ENCODE results near the gene PPP2R2C. TPM values are rescaled to one million over a fixed set of nuclear protein-coding genes. Genes with fewer than 3 reads are reported as not detected.

PPP2R2C gene
- total RNA-seq, 1 experiment from 2014 or later, result 32.9 TPM

DNA sequence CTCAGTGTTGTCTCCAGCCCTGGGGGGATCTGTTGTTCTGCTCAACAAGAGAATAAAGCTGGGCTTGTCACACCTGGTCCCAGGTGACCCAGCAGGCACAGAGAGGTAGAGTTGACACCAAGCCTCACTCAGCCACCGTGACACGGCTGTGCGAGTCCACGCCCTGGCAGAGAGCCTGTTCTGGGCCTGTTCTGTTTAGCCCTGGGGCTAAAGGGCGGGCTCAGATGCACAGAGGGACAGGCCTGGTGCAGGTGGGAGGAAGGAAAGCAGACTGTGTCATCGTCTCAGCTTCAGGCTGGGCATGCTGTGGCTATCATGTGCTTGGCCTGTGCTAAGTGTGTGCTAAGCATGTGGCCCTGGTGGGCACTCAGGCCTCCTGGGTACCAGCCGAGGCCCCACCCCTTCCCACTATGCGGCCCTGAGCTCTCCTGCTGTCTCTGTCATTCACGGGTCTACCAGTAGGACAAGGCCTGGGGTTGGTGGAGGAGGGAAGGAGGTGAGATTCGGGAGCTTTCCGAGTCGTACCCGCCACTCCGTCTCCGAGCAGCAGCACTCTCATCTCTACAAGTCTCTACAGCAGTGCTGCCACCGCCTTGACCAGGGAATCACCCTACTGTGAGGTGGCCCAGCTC is 191.9 kb downstream of the PPP2R2C start:
- Histone ChIP-seq H3K9me2 (ENCODE audit: insufficient read depth) (no peaks in the 10 kb centered on the region), H3K9me3 (ENCODE audit: control insufficient read depth in 1 of 2, insufficient read depth in 1 of 2, low read depth in 1 of 2, low read length in 2 of 2) (no peaks in the 10 kb centered on the region), H3K4me3 (replicated peaks in 1 of 2; ENCODE audit: low read depth in 1 of 2, low read length in 2 of 2) (no peak overlapping the region), H3K27ac (ENCODE audit: low read depth, low read length) (no peak overlapping the region), H3K9ac (ENCODE audit: low read length) (no peak overlapping the region), H3K36me3 (ENCODE audit: control insufficient read depth in 1 of 2, insufficient read depth in 2 of 2, low read length in 2 of 2) (no peaks in the 10 kb centered on the region), H2AFZ (ENCODE audit: low read depth, low read length, poor library complexity, severe bottlenecking) (no peak overlapping the region), H3K79me2 (ENCODE audit: insufficient read depth, low read length) (no peaks in the 10 kb centered on the region), H4K20me1 (ENCODE audit: insufficient read depth) (no peaks in the 10 kb centered on the region), H3K4me2 (ENCODE audit: low read length) (no peak overlapping the region), H3K27me3 (ENCODE audit: insufficient read depth, low read length) (no peaks in the 10 kb centered on the region), H3K4me1 (ENCODE audit: control insufficient read depth in 1 of 2, insufficient read depth in 2 of 2, low read length in 2 of 2) (no peaks in the 10 kb centered on the region)
- DNase-seq (ENCODE audit: low read depth, low spot score) (no peak), ATAC-seq (peak; percentile 55; the same call in 1 of the 2 replicates)
- RAD21 ChIA-PET (ENCODE audit: low non-redundant PET in 1 of 2, low total read pairs in 2 of 2, uncharacterized antibody in 2 of 2, unreplicated experiment in 2 of 2), result no interaction called here
- CTCF ChIA-PET, result no interaction called here
- intact Hi-C loops (cut with micrococcal nuclease), result no loop called here
- no peak for TF ChIP-seq SIN3A (IDR thresholded peaks at IDR 0.05; ENCODE audit: low read depth)
- no peak for TF ChIP-seq CEBPB (IDR thresholded peaks at IDR 0.05; ENCODE audit: low read depth)
- no peak for TF ChIP-seq ZNF274 (IDR thresholded peaks at IDR 0.05; ENCODE audit: low read depth, low read length)
- no peak for TF ChIP-seq ZFX (IDR thresholded peaks at IDR 0.05)
- TF ChIP-seq, protein P1, sequence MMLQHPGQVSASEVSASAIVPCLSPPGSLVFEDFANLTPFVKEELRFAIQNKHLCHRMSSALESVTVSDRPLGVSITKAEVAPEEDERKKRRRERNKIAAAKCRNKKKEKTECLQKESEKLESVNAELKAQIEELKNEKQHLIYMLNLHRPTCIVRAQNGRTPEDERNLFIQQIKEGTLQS (IDR thresholded peaks at IDR 0.05), result no peak
- no peak for TF ChIP-seq EZH2phosphoT487 (IDR thresholded peaks at IDR 0.05; ENCODE audit: borderline replicate concordance)
- TF ChIP-seq RAD21 (IDR thresholded peaks at IDR 0.05; ENCODE audit: low read depth), result no peak
- TF ChIP-seq, protein P2, sequence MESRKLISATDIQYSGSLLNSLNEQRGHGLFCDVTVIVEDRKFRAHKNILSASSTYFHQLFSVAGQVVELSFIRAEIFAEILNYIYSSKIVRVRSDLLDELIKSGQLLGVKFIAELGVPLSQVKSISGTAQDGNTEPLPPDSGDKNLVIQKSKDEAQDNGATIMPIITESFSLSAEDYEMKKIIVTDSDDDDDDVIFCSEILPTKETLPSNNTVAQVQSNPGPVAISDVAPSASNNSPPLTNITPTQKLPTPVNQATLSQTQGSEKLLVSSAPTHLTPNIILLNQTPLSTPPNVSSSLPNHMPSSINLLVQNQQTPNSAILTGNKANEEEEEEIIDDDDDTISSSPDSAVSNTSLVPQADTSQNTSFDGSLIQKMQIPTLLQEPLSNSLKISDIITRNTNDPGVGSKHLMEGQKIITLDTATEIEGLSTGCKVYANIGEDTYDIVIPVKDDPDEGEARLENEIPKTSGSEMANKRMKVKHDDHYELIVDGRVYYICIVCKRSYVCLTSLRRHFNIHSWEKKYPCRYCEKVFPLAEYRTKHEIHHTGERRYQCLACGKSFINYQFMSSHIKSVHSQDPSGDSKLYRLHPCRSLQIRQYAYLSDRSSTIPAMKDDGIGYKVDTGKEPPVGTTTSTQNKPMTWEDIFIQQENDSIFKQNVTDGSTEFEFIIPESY (IDR thresholded peaks at IDR 0.05; ENCODE audit: extremely low read depth, insufficient replicate concordance, low read length), result no peak
- TF ChIP-seq SRF (IDR thresholded peaks at IDR 0.05; ENCODE audit: low read depth), result no peak
- TF ChIP-seq, protein P3, sequence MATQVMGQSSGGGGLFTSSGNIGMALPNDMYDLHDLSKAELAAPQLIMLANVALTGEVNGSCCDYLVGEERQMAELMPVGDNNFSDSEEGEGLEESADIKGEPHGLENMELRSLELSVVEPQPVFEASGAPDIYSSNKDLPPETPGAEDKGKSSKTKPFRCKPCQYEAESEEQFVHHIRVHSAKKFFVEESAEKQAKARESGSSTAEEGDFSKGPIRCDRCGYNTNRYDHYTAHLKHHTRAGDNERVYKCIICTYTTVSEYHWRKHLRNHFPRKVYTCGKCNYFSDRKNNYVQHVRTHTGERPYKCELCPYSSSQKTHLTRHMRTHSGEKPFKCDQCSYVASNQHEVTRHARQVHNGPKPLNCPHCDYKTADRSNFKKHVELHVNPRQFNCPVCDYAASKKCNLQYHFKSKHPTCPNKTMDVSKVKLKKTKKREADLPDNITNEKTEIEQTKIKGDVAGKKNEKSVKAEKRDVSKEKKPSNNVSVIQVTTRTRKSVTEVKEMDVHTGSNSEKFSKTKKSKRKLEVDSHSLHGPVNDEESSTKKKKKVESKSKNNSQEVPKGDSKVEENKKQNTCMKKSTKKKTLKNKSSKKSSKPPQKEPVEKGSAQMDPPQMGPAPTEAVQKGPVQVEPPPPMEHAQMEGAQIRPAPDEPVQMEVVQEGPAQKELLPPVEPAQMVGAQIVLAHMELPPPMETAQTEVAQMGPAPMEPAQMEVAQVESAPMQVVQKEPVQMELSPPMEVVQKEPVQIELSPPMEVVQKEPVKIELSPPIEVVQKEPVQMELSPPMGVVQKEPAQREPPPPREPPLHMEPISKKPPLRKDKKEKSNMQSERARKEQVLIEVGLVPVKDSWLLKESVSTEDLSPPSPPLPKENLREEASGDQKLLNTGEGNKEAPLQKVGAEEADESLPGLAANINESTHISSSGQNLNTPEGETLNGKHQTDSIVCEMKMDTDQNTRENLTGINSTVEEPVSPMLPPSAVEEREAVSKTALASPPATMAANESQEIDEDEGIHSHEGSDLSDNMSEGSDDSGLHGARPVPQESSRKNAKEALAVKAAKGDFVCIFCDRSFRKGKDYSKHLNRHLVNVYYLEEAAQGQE (IDR thresholded peaks at IDR 0.05; ENCODE audit: low read depth), result no peak
- no peak for TF ChIP-seq YY1 (IDR thresholded peaks at IDR 0.05; ENCODE audit: extremely low read depth, insufficient replicate concordance, low read depth, low read length)
- TF ChIP-seq EZH2 (IDR thresholded peaks at IDR 0.05), result no peak
- no TSS peak for BruUV-seq (replicated peaks)
- POLR2A ChIA-PET, result no interaction called here

Data from HCT116 (cell line).